Type B pancreatic cell (in vitro differentiated cells): ENCODE measurements around the gene C3orf52. TPM values are rescaled to one million over a fixed set of nuclear protein-coding genes. Genes with fewer than 3 reads are reported as not detected.

Experiments
- DNase-seq: peaks from one replicate; pipeline ENCODE4 v3.0.0; 2021; ENCODE audit warnings: mixed read lengths; ENCODE audit not compliant: unreplicated experiment; ENCODE audit errors: extremely low spot score
- H3K27ac Mint-ChIP-seq: 2 replicates; pipeline ENCODE4 v1.8.0; 2021; ENCODE audit warnings: mild to moderate bottlenecking, mixed read lengths
- H3K27me3 Mint-ChIP-seq: 2 replicates; pipeline ENCODE4 v1.8.0; 2021; ENCODE audit warnings: mixed read lengths
- H3K36me3 Mint-ChIP-seq: 2 replicates; pipeline ENCODE4 v1.8.0; 2021; ENCODE audit warnings: mixed read lengths
- H3K4me1 Mint-ChIP-seq: one replicate; pipeline ENCODE4 v1.8.0; 2021; ENCODE audit warnings: mixed read lengths; ENCODE audit not compliant: unreplicated experiment
- H3K4me3 Mint-ChIP-seq: 2 replicates; pipeline ENCODE4 v1.8.0; 2021; ENCODE audit warnings: mild to moderate bottlenecking, mixed read lengths
- H3K9me3 Mint-ChIP-seq: 2 replicates; pipeline ENCODE4 v1.8.0; 2021; ENCODE audit warnings: mixed read lengths
- total RNA-seq: library from RNA; stranded (reverse); gene quantifications from 2 replicates; pipeline ENCODE4 v1.2.1, GENCODE V29; 2021; ENCODE audit warnings: low replicate concordance
- TF ChIP-seq, protein P1 (sequence below): fragments of 200-600 bp; sonication (generic); conservative IDR thresholded peaks from 2 replicates; pipeline ENCODE4 v1.5.0; 2021; ENCODE audit warnings: antibody characterized with exemption, mild to moderate bottlenecking

The C3orf52 gene
- total RNA-seq, 1 donor from 2014 or later, result 8.4 TPM

DNA sequence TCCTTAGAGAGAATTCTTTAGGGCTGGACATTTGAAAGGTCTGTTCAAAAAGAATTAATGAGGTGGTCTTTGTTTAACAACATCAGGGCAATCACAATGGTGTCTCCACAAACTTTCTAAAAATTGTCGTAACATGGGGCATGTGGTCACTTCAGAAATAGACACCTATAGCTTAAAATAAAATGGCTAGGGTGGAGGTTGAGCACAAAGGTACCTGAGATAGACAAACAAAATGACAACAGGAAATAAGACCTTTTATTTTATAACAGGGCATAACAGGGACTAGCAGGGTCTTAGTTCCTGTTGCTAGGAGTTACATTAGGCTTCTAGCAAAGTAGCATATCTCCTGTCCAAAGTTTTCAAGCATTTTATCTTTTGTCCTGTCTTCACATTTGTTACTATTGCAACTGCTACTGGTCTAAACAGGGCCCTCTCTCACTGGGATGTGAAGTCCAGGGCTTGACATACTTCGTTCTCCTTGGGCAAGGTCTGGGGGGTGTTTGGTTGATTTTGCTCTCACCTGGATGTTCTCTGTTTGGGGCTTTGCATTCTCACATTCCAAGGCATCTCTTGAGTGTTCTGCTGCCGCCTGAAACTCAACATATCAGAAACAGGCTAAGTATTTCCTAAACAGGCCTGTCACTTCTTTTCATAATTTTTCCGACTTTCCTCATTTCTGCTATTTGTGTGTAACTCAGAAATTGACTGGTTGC lies 43.9 kb downstream of the C3orf52 start:
- H3K4me1 Mint-ChIP-seq, result peaks cover 44% of the 10 kb centered on the region
- H3K27me3 Mint-ChIP-seq, result no peaks in the 10 kb centered on the region
- no peak overlapping the region for H3K4me3 Mint-ChIP-seq
- TF ChIP-seq, protein P1, sequence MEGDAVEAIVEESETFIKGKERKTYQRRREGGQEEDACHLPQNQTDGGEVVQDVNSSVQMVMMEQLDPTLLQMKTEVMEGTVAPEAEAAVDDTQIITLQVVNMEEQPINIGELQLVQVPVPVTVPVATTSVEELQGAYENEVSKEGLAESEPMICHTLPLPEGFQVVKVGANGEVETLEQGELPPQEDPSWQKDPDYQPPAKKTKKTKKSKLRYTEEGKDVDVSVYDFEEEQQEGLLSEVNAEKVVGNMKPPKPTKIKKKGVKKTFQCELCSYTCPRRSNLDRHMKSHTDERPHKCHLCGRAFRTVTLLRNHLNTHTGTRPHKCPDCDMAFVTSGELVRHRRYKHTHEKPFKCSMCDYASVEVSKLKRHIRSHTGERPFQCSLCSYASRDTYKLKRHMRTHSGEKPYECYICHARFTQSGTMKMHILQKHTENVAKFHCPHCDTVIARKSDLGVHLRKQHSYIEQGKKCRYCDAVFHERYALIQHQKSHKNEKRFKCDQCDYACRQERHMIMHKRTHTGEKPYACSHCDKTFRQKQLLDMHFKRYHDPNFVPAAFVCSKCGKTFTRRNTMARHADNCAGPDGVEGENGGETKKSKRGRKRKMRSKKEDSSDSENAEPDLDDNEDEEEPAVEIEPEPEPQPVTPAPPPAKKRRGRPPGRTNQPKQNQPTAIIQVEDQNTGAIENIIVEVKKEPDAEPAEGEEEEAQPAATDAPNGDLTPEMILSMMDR, result no peak
- H3K36me3 Mint-ChIP-seq, result no peaks in the 10 kb centered on the region
- no peaks in the 10 kb centered on the region for H3K9me3 Mint-ChIP-seq
- no peak overlapping the region for H3K27ac Mint-ChIP-seq
- no peak for DNase-seq

DNA sequence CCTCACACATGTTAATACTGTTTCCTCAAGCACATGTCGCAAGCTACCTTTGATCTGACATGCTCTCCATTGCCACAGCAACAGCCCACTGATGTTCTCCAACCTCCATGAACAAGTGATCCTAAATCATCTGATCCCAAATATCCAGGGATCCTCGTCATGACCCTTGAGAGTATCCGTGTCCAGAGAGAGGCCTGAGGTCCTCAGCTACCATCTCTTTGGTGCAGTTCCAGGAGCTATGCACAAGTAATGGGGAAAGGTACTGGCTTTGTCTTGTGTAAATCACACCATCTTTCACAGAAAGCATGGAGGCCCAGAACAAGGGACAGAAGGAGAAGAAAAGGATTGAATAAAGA lies 44.4 kb downstream of the C3orf52 start:
- Mint-ChIP-seq H3K27me3 (no peaks in the 10 kb centered on the region), H3K27ac (no peak overlapping the region), H3K4me3 (no peak overlapping the region), H3K4me1 (peaks cover 41% of the 10 kb centered on the region), H3K9me3 (no peaks in the 10 kb centered on the region), H3K36me3 (no peaks in the 10 kb centered on the region)
- TF ChIP-seq, protein P1, result no peak
- DNase-seq, result no peak

DNA sequence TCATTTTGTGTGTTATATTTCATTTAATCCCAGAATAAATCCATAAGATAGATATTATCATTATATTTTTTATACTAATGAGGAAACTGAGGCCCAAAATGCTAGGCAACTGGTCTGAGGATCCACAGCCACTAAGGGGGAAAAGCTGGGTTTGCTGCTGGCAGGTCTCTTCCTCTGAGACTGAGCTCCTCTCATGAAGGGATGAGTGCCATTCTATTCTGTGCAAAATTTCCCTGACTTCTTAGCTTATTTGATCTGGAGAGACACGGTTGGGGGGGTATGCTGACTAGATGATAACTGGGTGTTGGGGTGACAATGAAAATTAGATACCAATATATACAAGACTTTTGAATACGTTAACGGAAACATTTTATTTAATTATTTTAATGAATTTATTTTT lies 44.9 kb downstream of the C3orf52 start:
- H3K36me3 Mint-ChIP-seq, result no peaks in the 10 kb centered on the region
- no peak overlapping the region for H3K4me3 Mint-ChIP-seq
- no peaks in the 10 kb centered on the region for H3K27me3 Mint-ChIP-seq
- TF ChIP-seq, protein P1, result no peak
- peaks cover 41% of the 10 kb centered on the region for H3K4me1 Mint-ChIP-seq
- H3K9me3 Mint-ChIP-seq, result no peaks in the 10 kb centered on the region
- H3K27ac Mint-ChIP-seq, result no peak overlapping the region
- no peak for DNase-seq

DNA sequence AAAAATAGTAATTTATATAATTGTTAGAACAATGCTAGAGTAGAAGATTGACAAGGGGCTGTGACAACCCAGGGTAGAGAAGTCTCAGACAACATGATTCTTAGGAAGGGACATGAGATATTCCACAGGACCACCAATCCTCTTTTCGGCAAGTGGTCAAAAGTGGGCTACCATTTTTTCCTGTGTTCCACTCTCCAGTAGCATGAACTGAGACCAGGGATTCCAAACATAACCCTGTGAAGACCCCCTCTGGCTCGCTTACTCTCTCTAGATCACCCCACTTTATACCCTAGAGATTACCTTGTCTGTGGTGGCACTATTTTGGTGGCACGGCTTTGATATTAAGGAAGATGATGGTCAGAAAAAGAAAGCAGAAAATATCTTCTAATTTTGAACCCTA lies 45.9 kb downstream of the C3orf52 start:
- Mint-ChIP-seq H3K36me3 (no peaks in the 10 kb centered on the region), H3K9me3 (no peaks in the 10 kb centered on the region), H3K27me3 (no peaks in the 10 kb centered on the region), H3K4me1 (peaks cover 40% of the 10 kb centered on the region), H3K4me3 (no peak overlapping the region), H3K27ac (no peak overlapping the region)
- TF ChIP-seq, protein P1, result no peak
- DNase-seq, result no peak

DNA sequence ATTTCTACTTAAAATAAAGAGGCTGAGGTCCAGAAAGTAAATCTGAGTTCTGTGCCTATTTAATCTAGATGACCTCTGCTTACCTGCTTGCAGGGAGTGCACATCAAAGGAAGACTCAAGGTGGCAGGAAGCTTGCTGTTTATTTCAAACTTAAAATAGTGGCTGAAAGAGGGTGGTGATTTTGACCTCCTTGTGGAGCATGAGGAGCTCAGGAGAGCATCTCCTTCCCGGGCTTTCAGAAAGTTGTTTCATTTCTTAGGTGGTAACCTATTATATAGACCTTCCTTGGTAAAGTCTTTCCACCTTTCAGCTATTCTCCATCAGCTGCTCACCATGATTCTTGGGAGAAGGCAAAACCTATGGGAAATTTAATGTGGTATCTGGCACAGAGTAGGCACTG lies 46.4 kb downstream of the C3orf52 start:
- H3K27ac Mint-ChIP-seq, result no peak overlapping the region
- DNase-seq, result no peak
- H3K27me3 Mint-ChIP-seq, result no peaks in the 10 kb centered on the region
- no peaks in the 10 kb centered on the region for H3K36me3 Mint-ChIP-seq
- TF ChIP-seq, protein P1, result no peak
- H3K9me3 Mint-ChIP-seq, result no peaks in the 10 kb centered on the region
- no peak overlapping the region for H3K4me3 Mint-ChIP-seq
- peaks cover 43% of the 10 kb centered on the region for H3K4me1 Mint-ChIP-seq
